SK-N-MC (cell line): ENCODE results near the gene TMEM119.

Experiments used
- EZH2 ChIP-seq: fragments of 200-600 bp; sonication (generic); IDR thresholded peaks from one replicate; pipeline ENCODE4 v1.6.1; 2017; ENCODE audit warnings: antibody characterized with exemption
- FOXP2 ChIP-seq: optimal IDR thresholded peaks from 2 replicates; pipeline ENCODE3; 2011; ENCODE audit warnings: mild to moderate bottlenecking, moderate library complexity; ENCODE audit not compliant: insufficient read depth; ENCODE audit errors: extremely low read length, control extremely low read depth
- POLR2AphosphoS5 ChIP-seq: IDR thresholded peaks from 2 replicates; pipeline ENCODE4 v1.6.1; 2012; ENCODE audit warnings: mild to moderate bottlenecking, low read depth, low read length, borderline replicate concordance

- TF ChIP-seq EZH2, result no peak
- no peak for TF ChIP-seq POLR2AphosphoS5
- TF ChIP-seq FOXP2, result no peak
These were observed 25.6 kb downstream of the TMEM119 start for GRCh38 chr12:108572166-108572790.
